Thyroid gland (tissue), 4 donors: ENCODE data around the gene ADSS1.

Experiments used
- CTCF ChIP-seq, 6 experiments: fragments of 200-600 bp in 3 of 6; fragments of 450-650 bp in 3 of 6; sonication (generic) in 3 of 6; IDR thresholded peaks; one replicate each; pipeline ENCODE4 v1.5.1; 2016 to 2019; ENCODE audit warnings: antibody characterized with exemption in 6 of 6, mild to moderate bottlenecking in 2 of 6, inconsistent platforms in 1 of 6, moderate library complexity in 1 of 6
- POLR2A ChIP-seq, 2 donors: fragments of 450-650 bp; IDR thresholded peaks; one replicate each; pipeline ENCODE4 v1.6.1; 2017; ENCODE audit warnings: antibody characterized with exemption in 2 of 2, mild to moderate bottlenecking in 2 of 2, moderate library complexity in 1 of 2

GRCh38 chr14:104778694-104779331, 54.8 kb downstream of the ADSS1 start:
- no peak for TF ChIP-seq CTCF (IDR thresholded peaks at IDR 0.05)
- TF ChIP-seq POLR2A (IDR thresholded peaks at IDR 0.05), result no peak
